PC-3 (cell line): ENCODE results near the gene EIF4EBP3. TPM values are rescaled to one million over a fixed set of nuclear protein-coding genes. Genes with fewer than 3 reads are reported as not detected.

ENCODE experiments used
- ATAC-seq: fragments of 200-7000 bp; cut with Tn5 transposase; 2 replicates; pipeline ENCODE4 v1.9.1; 2020; ENCODE audit warnings: mild to moderate bottlenecking, moderate library complexity
- BruUV-seq: library from RNA; stranded (reverse); fragments of 400-500 nt; replicated peaks from 2 replicates; lab custom pipeline; 2021; lab: Mats Ljungman, UMichigan
- CTCF ChIA-PET: fragments of 300-600 bp; sonication (Branson Sonifier 250); formaldehyde crosslinking; loops from one replicate; lab custom pipeline; 2022; ENCODE audit warnings: antibody characterized with exemption; lab: Charles Lee
- POLR2A ChIA-PET: fragments of 300-600 bp; sonication (Branson Sonifier 250); formaldehyde crosslinking; loops from one replicate; lab custom pipeline; 2022; ENCODE audit warnings: antibody characterized with exemption; ENCODE audit not compliant: unreplicated experiment; lab: Charles Lee
- DNase-seq: peaks from one replicate; pipeline ENCODE4 v3.0.0-alpha.2; 2015
- H2AFZ ChIP-seq: fragments of 300-600 bp; sonication (generic); 2 replicates; pipeline ENCODE4 v1.6.0; 2016; ENCODE audit warnings: antibody characterized with exemption, low read length
- H3F3A ChIP-seq: fragments of 300-600 bp; sonication (generic); one replicate; pipeline ENCODE4 v1.6.0; 2017; ENCODE audit warnings: antibody characterized with exemption, low read length, control low read depth, mild to moderate bottlenecking; ENCODE audit not compliant: unreplicated experiment
- H3K27ac ChIP-seq: fragments of 300-600 bp; sonication (generic); 2 replicates; pipeline ENCODE4 v1.5.1; 2016; ENCODE audit warnings: mild to moderate bottlenecking, low read length
- H3K27me3 ChIP-seq: fragments of 300-600 bp; sonication (generic); 2 replicates; pipeline ENCODE4 v1.6.1; 2016; ENCODE audit warnings: low read length, mixed read lengths
- H3K36me3 ChIP-seq: fragments of 300-600 bp; sonication (generic); 2 replicates; pipeline ENCODE4 v1.6.1; 2016; ENCODE audit warnings: low read depth, mixed run types, low read length, mixed read lengths
- H3K4me1 ChIP-seq: fragments of 300-600 bp; sonication (generic); 2 replicates; pipeline ENCODE4 v1.5.1; 2016; ENCODE audit warnings: low read length; ENCODE audit not compliant: insufficient read depth
- H3K4me2 ChIP-seq: fragments of 300-600 bp; sonication (generic); 2 replicates; pipeline ENCODE4 v1.6.0; 2016; ENCODE audit warnings: low read length
- H3K4me3 ChIP-seq: fragments of 300-600 bp; sonication (generic); 2 replicates; pipeline ENCODE4 v1.5.1; 2016; ENCODE audit warnings: mild to moderate bottlenecking, low read length, mixed read lengths
- H3K79me2 ChIP-seq: fragments of 300-600 bp; sonication (generic); 2 replicates; pipeline ENCODE4 v1.6.1; 2017; ENCODE audit warnings: low read length, mixed read lengths
- H3K9ac ChIP-seq: fragments of 300-600 bp; sonication (generic); 2 replicates; pipeline ENCODE4 v1.6.0; 2016; ENCODE audit warnings: mild to moderate bottlenecking, low read length
- H3K9me2 ChIP-seq: fragments of 300-600 bp; sonication (generic); replicated peaks from 2 replicates; pipeline ENCODE4 v1.6.1; 2016; ENCODE audit warnings: mixed run types, low read length, mixed read lengths
- H3K9me3 ChIP-seq: fragments of 300-600 bp; sonication (generic); 2 replicates; pipeline ENCODE4 v1.6.1; 2016; ENCODE audit warnings: low read length, mixed read lengths
- H4K20me1 ChIP-seq: fragments of 300-600 bp; sonication (generic); 2 replicates; pipeline ENCODE4 v1.6.1; 2016; ENCODE audit warnings: low read length, mixed read lengths
- CTCF ChIP-seq: fragments of 300-600 bp; sonication (generic); conservative IDR thresholded peaks from 2 replicates; pipeline ENCODE4 v1.5.1; 2017; ENCODE audit warnings: antibody characterized with exemption, low read depth, mild to moderate bottlenecking, low read length
- EZH2 ChIP-seq: fragments of 300-600 bp; sonication (generic); IDR thresholded peaks from one replicate; pipeline ENCODE4 v1.6.1; 2017; ENCODE audit warnings: antibody characterized with exemption, mild to moderate bottlenecking, low read length; ENCODE audit not compliant: unreplicated experiment
- EZH2phosphoT487 ChIP-seq: fragments of 300-600 bp; sonication (generic); IDR thresholded peaks from 2 replicates; pipeline ENCODE4 v1.6.1; 2018; ENCODE audit warnings: mild to moderate bottlenecking, antibody characterized with exemption, low read length, borderline replicate concordance
- intact Hi-C: fragments of 100-400 bp; cut with micrococcal nuclease; formaldehyde crosslinking; loops from 2 replicates; pipeline ENCODE4 v1.9.0; 2023
- total RNA-seq: library from RNA; depleted of rRNA; stranded (reverse); fragments of >200 nt; gene quantifications from 2 replicates; pipeline ENCODE4 v1.2.3, GENCODE V29; 2014

Gene EIF4EBP3
- total RNA-seq, 1 experiment from 2014 or later = not detected

- DNase-seq (no peak), ATAC-seq (no peak)
- no TSS peak for BruUV-seq
- intact Hi-C loops = no loop called here
- H3K4me2 ChIP-seq = no peak overlapping the region
- TF ChIP-seq CTCF = no peak
- TF ChIP-seq EZH2phosphoT487 = no peak
- H3K27me3 ChIP-seq = no peaks in the 10 kb centered on the region
- CTCF ChIA-PET = no interaction called here
- H3K36me3 ChIP-seq = peaks cover 16% of the 10 kb centered on the region; the same call in 1 of the 2 replicates
- H4K20me1 ChIP-seq = no peaks in the 10 kb centered on the region
- H3K9me3 ChIP-seq = no peaks in the 10 kb centered on the region
- H3K9me2 ChIP-seq = no peaks in the 10 kb centered on the region
- H3K4me3 ChIP-seq = no peak overlapping the region
- no peaks in the 10 kb centered on the region for H3K79me2 ChIP-seq
- H2AFZ ChIP-seq = no peak overlapping the region
- H3K27ac ChIP-seq = no peak overlapping the region
- POLR2A ChIA-PET = no interaction called here
- peaks cover 6% of the 10 kb centered on the region for H3F3A ChIP-seq
- H3K4me1 ChIP-seq = no peaks in the 10 kb centered on the region
- no peak overlapping the region for H3K9ac ChIP-seq
Measured at GRCh38 chr5:140498591-140498990, 48.9 kb upstream of the EIF4EBP3 start.

- no peaks in the 10 kb centered on the region for H3K4me1 ChIP-seq
- no peaks in the 10 kb centered on the region for H3K79me2 ChIP-seq
- no TSS peak for BruUV-seq
- H3K9me2 ChIP-seq = no peaks in the 10 kb centered on the region
- no peaks in the 10 kb centered on the region for H3K9me3 ChIP-seq
- POLR2A ChIA-PET = no interaction called here
- TF ChIP-seq EZH2 = no peak
- TF ChIP-seq EZH2phosphoT487 = no peak
- TF ChIP-seq CTCF = no peak
- no peak for DNase-seq
- H3K9ac ChIP-seq = no peak overlapping the region
- no peak overlapping the region for H3K4me3 ChIP-seq
- H3K36me3 ChIP-seq = peaks cover 25% of the 10 kb centered on the region
- H3F3A ChIP-seq = peaks cover 6% of the 10 kb centered on the region
- no peak overlapping the region for H3K27ac ChIP-seq
- H2AFZ ChIP-seq = no peak overlapping the region
- no peaks in the 10 kb centered on the region for H4K20me1 ChIP-seq
- CTCF ChIA-PET = no interaction called here
- H3K27me3 ChIP-seq = no peaks in the 10 kb centered on the region
- no peak overlapping the region for H3K4me2 ChIP-seq
- intact Hi-C loops = no loop called here
- no peak for ATAC-seq
Measured at GRCh38 chr5:140502834-140503233, 44.6 kb upstream of the EIF4EBP3 start.

GRCh38 chr5:140509898-140510297, 37.6 kb upstream of the EIF4EBP3 start:
- no TSS peak for BruUV-seq

More at GRCh38 chr5:140509898-140510297, 37.6 kb upstream of the EIF4EBP3 start:
- Histone ChIP-seq H3K9me2 (no peaks in the 10 kb centered on the region), H3K27ac (no peak overlapping the region), H3K36me3 (peaks cover 58% of the 10 kb centered on the region), H3K27me3 (no peaks in the 10 kb centered on the region), H4K20me1 (no peaks in the 10 kb centered on the region), H3K4me2 (no peak overlapping the region), H3K79me2 (no peaks in the 10 kb centered on the region), H3F3A (no peaks in the 10 kb centered on the region), H2AFZ (no peak overlapping the region), H3K4me1 (no peaks in the 10 kb centered on the region), H3K9ac (no peak overlapping the region), H3K4me3 (no peak overlapping the region), H3K9me3 (no peaks in the 10 kb centered on the region)
- ChIA-PET POLR2A (no interaction called here), CTCF (no interaction called here)
- intact Hi-C loops = no loop called here
- TF ChIP-seq EZH2phosphoT487 (no peak), CTCF (no peak), EZH2 (no peak)
- ATAC-seq = no peak
- no peak for DNase-seq
